OCI-LY3 (cell line): Measurements from ENCODE around the gene MARCOL.

Source experiments
- CTCF ChIP-seq: fragments of 200-600, 300-600 bp; sonication (generic); IDR thresholded peaks from 2 replicates; pipeline ENCODE4 v1.5.1; 2014; ENCODE audit warnings: antibody characterized with exemption, low read length, low read depth
- EZH2phosphoT487 ChIP-seq: fragments of 200-600 bp; shearing (Covaris generic); IDR thresholded peaks from 2 replicates; pipeline ENCODE4 v1.6.1; 2018; ENCODE audit warnings: antibody characterized with exemption, mixed run types, low read depth

- no peak for TF ChIP-seq CTCF
- TF ChIP-seq EZH2phosphoT487 = no peak
These were observed 22.9 kb downstream of the MARCOL start for GRCh38 chr5:148261221-148261620.
